AG09319 (cell line): Measurements from ENCODE around the gene FAAH.
"Not testable (repeated sequence)": the region's sequence is repeated elsewhere in the genome, so short reads cannot be mapped to it uniquely, and the experiment has no call there.

Experiments used
- DNase-seq: peaks from one replicate; pipeline ENCODE4 v3.0.0-alpha.2; 2010; ENCODE audit warnings: low read depth; ENCODE audit errors: extremely low read depth
- TF ChIP-seq, protein P1 (sequence below): IDR thresholded peaks from 2 replicates; pipeline ENCODE4 v1.5.1; 2011; ENCODE audit warnings: low read depth, mild to moderate bottlenecking, inconsistent platforms, low read length, moderate library complexity

The FAAH gene

DNA sequence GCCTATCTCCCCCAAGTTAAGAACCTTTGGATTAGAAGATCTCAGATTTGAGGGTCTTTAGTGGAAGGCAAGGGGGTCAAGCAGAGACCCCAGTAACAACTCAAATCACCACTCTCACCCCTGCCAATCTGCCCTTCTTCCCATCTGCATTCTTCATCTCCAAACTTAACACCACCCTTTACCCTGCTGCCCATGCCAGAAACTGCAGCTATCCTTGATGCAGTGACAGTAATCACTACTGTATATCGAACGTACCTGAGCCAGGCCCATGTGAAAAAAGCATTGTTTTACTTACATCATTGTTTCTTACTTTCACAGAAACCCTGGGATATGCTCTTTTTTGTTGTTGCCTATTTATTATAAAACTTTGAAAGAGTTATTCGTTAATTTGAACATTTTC lies 27.0 kb upstream of the FAAH start:
- TF ChIP-seq, protein P1, sequence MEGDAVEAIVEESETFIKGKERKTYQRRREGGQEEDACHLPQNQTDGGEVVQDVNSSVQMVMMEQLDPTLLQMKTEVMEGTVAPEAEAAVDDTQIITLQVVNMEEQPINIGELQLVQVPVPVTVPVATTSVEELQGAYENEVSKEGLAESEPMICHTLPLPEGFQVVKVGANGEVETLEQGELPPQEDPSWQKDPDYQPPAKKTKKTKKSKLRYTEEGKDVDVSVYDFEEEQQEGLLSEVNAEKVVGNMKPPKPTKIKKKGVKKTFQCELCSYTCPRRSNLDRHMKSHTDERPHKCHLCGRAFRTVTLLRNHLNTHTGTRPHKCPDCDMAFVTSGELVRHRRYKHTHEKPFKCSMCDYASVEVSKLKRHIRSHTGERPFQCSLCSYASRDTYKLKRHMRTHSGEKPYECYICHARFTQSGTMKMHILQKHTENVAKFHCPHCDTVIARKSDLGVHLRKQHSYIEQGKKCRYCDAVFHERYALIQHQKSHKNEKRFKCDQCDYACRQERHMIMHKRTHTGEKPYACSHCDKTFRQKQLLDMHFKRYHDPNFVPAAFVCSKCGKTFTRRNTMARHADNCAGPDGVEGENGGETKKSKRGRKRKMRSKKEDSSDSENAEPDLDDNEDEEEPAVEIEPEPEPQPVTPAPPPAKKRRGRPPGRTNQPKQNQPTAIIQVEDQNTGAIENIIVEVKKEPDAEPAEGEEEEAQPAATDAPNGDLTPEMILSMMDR, result no peak

DNA sequence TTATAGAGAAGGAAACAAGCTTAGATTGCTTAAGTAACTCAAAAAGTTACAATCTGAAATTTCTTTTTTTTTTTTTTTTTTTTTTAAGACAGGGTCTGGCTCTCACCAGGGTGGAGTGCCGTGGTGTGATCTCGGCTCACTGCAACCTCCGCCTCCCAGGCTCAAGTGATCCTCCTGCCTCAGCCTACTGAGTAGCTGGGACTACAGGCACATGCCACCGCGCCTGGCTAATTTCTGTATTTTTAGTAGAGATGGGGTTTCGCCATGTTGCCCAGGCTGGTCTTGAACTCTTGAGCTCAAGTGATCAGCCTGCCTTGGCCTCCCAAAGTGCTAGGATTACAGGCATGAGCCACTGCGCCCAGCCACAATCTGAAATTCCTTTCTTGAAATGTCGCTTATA lies 26.4 kb upstream of the FAAH start:
- not testable (repeated sequence) for DNase-seq

More for the DNA sequence above, 27.0 kb upstream of the FAAH start:
- DNase-seq, result no peak

DNA sequence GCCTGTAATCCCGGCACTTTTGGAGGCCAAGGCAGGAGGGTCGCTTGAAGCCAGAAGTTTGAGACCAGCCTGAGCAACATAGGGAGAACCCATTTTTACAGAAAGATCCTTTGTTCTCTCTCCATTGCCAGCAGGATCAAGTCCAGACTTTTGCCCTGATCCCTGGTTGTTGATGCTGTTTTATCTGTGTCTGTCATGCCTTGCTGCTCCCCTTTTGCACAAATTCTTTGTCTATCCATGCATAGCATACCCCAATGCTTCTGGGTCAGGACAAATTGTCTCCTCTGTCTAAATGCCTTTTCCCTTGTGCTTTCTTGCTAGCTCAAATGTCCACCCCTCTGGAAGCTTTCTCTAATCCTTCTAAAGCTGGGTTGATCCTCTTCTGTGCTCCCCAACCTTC lies 25.3 kb upstream of the FAAH start:
- DNase-seq, result no peak
- TF ChIP-seq, protein P1, result no peak

DNA sequence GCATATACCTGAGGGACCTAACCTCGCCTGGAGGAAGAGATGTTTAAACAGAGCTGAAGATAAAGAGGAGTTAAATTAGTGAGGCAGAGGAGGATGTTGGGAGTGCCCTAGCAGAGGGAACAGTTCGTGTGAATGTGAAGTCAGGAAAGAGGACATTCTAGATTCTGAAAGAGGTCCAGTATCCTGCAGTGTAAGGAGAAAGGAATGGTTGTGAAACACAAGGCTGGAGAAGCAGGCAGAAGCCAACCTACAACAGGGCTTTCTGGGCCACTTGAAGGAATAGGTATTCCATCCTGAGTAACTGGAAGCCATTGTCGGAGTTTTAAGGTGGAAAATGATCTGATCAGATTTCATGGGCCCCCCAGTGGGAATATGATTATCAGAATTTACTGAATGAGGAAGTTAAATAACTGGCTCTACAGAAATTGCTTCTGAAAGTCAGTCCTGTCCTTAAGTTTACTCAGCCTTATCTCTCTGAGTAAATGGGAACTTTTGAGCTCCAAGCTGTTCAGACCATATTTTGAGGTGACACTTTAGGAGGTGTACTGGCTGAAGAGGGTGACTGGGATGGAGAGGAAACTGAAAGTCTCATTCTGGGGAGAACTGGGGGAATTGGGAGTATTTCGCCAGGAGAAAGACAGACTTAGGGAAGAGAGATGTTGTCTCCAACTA lies 24.4 kb upstream of the FAAH start:
- TF ChIP-seq, protein P1, result no peak
- DNase-seq, result no peak

DNA sequence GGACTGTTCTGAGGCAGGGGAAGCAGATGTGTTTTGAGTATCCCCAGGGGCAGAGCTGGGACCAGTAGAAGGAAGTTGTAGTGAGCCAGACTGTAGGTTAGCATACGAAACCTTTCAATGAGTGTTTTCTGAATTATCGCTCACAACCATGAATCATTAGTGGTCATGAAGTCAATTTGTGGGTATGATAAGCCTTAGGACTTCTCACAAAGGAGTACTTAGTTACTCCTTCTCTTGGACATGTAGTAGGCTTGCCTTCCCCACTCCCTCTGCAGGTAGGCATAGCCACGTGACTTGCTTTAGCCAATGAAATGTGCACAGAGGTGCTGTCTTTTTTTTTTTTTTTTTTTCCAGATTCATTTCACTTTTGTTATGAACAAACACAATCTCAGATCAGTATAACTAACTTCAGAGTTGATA lies 23.9 kb upstream of the FAAH start:
- TF ChIP-seq, protein P1, result no peak
- DNase-seq, result no peak

DNA sequence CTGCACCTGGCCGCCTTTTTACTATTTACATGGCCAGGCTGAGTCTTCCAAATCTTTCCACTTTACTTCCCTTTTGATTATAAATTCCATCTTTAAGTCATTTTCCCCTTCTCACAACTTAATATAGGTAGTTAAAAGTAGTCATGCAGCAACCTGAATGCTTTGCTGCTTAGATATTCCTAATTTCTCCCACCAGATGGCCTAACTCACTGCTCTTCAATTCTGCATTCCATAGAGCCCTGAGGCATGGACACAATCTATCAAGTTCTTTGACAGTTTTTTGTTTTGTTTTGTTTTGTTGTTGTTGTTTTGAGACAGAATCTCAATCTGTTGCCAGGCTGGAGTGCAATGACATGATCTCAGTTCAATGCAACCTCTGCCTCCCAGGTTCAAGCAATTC lies 21.7 kb upstream of the FAAH start:
- TF ChIP-seq, protein P1, result no peak
- no peak for DNase-seq

DNA sequence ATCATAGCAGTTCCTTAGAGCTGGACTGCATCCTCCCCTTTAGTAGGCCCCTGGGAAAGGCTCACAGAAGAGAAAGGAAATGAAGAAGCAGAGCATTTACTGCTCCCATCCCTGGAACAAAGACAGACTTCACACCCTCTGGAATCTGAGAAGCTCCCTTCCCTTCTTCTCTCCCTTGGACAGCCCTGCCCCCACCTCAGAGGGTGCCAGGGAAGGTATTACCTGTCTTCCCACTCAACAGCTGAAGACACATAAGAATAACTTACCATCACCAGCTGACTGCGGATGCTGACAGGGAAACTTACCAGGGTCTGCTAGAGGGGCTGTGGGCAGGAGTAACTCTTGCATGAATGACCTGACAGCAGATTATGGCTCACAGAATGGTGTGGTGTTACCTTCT lies 14.1 kb upstream of the FAAH start:
- TF ChIP-seq, protein P1, result no peak
- no peak for DNase-seq

DNA sequence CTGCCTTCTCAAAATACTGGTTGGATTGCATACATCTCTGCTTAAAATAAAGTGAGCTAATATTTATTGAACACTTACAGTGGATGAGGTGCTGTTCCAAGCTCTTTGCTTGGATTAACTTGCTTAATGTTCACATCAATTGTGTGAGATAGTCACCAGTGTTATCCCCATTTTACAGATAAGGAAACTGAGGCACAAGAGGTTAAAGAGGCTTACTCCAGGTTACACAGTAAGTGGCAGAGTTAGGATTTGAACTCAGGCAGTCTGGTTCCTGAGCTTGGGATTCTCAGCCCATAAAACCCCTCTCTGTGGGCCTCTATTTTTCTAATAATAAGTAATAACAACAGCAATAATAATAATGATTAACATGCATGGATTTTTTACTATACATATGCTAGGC lies 13.6 kb upstream of the FAAH start:
- TF ChIP-seq, protein P1, result no peak
- DNase-seq, result no peak
